Stimulated activated CD4-positive, alpha-beta T cell treated with anti-CD3 and anti-CD28 coated beads, Interleukin-2, amount 100 ng/mL, for 48 hours (primary cell): ENCODE results near the gene GRIA3.
"Not testable (repeated sequence)": the region's sequence is repeated elsewhere in the genome, so short reads cannot be mapped to it uniquely, and the experiment has no call there.

Source experiments
- DNase-seq, 2 donors: peaks; one replicate each; pipeline ENCODE4 v3.0.0-alpha.2; 2020

The GRIA3 gene

DNA sequence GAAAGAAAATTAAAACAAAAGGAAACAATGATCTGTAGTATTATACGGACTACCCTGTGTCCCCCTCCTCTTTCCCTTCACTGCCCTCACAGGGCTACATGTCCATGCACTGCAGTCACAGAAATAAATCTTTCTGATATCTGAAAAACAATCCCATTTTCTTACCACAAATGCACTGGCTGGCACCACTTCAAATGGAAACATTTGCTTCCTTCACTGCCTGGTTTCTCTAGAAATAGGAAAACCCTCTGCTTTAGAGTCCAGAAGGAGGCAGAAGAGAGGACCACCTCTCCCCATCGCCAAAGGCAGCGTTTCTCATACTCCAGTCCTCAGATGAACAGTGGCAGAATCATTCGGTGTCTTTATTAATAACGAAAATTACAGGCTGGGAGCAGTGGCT is 98.2 kb downstream of the GRIA3 start:
- DNase-seq = no peak

DNA sequence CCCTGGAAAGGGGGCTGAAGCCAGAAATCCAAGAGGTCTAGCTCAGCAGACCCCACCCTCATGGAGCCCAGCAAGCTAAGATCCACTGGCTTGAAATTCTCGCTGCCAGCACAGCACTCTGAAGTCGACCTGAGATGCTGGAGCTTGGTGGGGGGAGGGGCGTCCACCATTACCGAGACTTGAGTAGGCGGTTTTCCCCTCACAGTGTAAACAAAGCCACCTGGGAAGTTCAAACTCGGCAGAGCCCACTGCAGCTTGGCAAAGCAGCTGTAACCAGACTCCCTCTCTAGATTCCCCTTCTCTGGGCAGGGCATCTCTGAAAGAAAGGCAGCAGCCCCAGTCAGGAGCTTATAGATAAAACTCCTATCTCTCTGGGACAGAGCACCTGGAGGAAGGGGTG is 99.3 kb downstream of the GRIA3 start:
- DNase-seq = not testable (repeated sequence)

DNA sequence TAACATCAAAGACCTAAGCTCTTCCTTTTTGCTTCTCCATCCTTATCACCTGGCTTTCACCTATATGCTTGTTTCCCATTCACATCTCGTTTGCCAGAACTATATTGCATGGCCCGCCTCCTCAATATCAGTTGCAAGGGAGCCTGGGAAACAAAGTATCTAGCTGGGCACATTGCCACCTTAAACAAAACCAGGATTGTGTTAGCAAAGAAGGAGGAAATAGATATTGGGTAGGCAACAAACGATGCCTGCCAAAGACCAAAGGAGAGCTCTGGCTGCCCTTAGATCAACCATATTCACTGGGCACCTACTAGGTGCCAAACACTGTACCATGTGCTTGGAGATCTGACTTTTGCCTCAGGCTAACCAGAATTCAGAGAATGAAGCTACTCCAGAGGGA is 107.5 kb downstream of the GRIA3 start:
- DNase-seq = no peak

DNA sequence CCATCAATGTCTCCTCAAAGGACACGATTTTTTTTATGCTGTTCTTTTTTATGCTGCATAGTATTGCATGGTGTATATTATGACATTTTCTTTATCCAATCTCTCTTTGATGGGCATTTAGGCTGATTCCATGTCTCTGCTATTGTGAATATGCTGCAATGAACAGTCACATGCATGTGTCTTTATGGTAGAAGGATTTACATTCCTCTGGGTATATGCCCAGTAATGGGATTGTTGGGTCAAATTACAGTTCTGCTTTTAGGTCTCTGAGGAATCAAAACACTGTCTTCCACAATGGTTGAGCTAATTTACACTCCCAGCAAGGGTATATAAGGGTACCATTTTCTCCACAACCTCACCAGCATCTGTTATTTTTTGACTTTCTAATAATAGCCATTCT is 113.9 kb downstream of the GRIA3 start:
- DNase-seq = no peak

DNA sequence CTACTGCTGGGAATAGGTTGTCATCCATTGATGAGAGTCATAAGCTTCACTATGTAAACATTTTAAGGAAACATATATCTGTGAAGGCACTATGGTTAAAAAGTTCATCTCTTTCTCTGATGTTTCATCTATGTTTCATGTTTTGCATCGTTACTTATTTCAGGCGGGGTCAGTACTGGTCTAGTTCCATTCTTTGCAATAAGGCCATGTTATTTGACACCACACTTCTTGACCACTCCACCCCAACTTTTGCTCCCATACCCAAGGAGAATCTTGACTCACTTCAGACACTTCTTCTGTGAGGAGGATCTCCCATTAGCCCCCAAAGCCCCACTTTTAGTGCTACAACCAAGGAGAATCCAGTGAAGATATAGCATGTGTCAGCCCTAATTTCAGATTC is 119.4 kb downstream of the GRIA3 start:
- no peak for DNase-seq

DNA sequence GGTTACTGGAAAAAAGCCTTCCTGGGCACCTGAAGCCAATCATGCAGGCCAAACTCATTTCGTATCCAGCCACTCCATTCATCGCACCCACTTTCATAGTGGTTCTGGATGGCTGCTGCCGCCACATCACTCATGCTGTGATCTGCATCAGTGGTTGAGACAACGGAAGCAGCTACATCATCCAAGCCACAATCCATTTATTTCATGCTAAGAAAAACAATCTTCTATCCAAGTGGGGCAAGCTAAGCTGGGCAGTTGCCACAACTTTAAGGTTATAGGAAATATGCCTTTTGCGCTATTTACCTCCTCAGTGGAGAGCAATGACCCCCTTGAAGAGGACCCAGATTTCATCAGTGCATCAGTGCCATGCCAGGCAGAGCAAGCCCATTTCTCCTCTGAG is 124.6 kb downstream of the GRIA3 start:
- no peak for DNase-seq

DNA sequence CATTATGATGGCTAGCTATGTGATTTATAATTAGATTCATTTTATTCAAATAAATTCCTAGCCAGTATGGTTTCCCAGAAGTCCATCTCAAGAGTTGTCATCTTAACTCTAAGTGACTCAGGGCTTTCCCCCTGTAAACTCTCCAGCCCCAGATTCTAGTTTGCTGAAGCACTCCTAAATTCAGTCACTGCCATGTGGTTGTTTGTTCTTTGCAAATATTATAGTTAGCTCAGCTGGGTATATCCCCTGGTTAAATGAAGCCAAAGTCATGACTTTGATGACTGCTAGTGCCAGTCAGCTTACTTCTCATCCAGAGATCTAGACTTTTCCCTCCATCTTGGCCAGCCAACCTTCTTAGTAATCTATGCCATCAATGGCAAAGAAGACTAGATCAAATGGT is 126.0 kb downstream of the GRIA3 start:
- DNase-seq = no peak

DNA sequence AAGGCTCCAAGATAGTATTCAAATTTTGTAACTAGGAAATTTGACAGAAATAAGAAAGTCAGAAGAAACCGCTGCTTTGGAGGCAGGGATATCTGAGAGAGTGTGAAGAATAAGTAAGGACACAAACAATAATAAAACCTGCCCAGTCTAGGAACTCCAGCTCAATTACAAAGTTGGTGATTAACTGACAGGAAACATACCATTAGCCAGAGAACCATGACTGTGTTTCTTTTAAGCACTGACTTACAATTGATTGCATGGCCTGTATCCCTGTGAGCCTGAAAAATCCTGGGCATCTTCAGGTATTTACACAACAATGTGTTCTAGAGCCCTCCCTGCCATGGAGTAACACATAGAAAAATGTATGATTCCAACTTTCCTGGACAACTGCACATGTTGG is 127.4 kb downstream of the GRIA3 start:
- DNase-seq = no peak

DNA sequence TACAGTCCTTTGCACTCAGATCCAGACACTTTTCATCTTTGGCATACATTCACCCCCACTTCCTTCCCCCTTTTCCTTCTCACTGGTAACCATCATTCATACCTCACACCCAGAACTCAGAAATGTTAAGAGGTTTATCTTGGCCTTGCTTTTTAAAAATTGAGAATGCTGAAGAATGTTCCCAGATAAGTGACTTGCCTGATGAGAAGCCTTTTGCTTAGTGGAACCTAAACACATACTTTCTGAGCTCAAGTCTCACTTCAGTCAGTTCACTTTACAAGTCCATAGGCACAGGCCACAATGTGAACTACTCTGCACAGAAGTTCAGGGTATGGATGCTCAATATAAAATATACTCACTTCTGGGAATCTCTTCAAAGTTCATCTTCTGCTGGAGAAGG is 129.4 kb downstream of the GRIA3 start:
- DNase-seq = no peak

DNA sequence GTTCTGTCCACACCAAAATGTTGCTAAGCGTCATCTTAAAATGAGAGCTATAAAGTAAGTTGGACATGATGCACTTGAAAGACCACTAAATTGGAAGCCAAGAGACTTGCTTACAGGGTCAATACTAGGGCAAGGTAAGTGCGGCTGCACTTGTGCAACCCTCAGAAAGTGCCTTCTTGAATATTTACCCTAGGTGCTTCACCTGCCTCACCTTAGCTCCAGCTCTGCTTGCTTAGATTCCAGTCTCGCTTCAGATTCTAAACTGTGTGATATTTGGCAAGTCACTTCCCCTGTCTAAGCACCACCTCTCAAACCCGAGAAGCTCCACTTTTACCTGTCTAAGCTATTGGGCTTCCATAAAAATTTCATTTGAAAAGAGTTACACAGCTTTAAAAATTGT is 136.5 kb downstream of the GRIA3 start:
- DNase-seq = no peak

DNA sequence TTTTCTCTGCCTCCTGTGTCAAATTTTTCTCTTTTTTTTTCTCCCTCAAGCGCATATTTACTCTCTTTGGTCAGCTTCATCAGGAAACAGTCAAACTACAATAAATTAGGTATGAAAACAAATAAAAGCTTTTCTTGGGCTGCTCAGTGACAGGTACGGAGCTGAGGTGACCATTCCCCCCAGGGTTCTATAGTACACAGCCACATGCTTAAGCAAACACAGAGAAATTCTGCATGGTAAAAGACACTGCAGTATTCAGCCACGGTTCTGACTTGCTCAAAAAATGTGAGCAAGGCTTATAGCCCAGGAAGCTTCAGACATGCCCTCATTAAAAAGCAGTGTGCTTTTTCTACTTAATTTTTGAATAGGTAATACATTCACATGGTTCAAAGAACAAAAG is 138.5 kb downstream of the GRIA3 start:
- DNase-seq = no peak

DNA sequence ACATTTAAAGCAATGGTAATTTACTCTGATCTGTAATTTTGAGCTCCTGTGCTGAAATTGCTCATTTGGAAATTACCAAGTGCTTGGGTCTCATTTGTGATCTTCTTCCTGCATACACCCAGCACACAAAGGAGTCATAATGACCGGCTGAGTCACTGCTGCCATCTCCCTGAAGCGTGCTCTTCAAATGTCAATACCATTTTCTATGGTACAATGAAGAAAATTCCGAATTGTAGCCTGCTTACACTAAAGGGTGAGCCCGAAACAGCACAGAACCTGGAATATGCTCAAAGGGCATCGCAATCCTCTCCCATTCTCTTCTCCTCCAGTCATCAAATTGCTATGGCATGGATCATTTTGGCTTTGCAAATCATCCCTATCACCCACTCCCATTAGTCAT is 140.5 kb downstream of the GRIA3 start:
- no peak for DNase-seq

DNA sequence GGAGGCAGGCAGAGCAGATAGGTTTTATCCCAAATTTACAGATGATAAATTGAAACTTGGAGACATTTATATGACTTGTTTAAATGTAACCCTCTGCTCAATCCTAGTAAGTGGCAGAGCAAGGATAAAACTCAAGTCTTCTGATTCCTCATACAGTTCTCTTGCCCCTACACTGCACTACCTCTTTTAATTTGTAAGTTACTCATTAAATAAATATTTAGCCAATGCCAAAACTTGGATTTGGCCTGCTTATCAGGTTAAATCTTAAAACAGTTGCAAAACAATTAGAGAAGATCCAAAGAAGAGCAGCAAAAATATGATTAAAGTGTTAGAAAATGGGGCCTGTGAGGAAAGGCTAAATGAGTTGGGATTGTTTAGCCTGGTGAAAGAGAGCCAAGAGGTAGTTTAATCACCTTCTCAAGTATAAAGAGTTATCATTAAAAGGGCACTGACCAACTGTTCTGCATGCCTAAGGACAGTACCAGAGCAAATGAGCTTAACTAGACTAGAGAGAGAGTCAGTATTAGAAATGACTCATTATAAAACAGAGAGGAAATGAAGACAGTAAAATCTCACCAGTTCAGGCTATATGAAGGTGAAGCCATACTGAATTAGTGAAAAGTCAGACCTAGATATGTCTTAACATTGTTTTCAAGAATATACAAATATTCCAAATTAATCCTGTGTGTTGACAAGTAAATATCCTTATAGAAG is 146.3 kb downstream of the GRIA3 start:
- no peak for DNase-seq

DNA sequence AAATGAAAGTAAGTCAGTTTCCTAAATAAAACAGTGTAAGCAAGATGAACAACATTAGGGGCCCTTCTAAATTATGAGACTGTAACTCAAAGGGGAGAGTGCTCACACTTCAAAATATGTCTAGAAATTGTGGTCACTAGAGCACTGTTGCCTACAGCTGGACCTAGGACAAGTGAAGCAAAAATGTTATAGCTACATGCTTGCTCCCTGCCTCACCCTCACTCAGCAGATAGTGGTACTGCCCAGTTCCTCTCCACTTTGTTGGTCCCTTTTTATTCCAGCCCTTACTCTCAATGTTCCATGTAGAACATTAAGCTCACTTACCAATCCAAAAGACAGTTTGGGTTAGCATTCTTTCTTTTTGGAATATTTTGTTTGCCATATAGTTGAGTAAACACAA is 147.3 kb downstream of the GRIA3 start:
- no peak for DNase-seq

DNA sequence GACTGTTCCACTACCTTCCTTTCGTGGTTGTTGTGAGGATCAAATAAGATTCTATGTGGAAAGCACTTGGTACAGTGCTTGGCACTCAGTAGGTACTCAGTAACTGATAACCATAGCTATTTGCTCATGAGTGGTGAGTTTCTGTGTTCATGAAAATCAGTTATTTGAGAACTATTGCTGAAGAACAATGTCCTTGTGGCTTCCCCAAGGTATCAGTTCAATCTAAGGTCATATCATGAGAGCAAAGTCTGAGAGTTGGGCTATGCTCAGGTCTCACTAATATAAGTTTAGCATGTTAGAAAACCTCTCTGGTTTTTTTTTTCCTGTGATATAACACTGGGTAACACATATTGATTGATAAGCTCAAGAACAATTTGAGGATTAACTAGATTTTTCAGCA is 147.8 kb downstream of the GRIA3 start:
- DNase-seq = no peak

DNA sequence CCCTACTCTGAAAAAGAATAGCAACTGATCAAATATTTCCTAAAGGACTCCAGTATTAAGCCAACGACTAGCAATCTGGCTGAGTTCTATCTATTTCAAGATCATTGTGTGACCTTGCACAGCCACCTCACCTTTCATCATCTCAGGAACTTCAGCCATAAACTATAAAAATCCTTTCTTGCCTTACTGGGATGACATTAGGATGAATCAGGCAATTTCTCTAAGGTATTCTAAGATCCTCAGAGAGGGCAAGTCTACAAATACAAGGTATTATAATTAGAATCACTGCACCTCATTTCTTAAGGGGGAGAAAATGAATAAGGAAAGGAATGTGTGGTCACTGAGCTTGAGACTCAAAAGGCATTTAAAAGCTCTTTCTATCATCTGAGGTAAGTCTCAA is 152.6 kb downstream of the GRIA3 start:
- no peak for DNase-seq

DNA sequence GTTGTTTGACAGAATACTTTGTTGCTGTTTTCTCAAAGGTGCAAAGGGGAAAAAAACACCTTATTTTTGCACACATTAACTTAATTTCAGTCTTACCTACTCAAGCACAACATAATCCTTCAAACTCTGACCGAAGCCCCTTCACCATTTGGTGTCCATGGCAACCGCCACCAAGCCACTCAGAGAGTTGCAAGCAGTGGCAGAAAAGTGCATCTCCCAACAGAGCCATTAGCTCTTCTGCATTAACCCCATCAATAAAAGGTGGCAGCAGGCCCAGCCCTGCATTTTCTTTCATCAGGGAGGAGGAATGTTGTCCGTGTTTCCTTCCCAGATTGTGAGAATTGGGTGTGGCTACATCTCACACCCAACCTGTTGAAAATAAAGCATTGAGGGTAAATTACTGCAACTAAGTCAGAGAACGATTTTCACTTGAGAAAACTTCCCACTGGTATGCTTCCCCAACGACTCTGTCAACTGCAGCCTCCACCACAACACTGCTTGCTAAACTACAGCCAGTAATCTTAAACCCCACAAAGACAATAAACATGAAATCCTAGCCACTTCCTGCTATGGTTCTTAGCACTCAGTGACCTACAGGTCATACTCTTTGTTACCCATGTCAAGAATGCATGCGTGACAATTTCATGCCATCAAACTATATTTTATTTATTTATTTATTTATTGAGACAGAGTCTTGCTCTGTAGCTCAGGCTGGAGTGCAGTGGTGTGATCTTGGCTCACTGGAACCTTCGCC is 154.0 kb downstream of the GRIA3 start:
- DNase-seq = no peak

DNA sequence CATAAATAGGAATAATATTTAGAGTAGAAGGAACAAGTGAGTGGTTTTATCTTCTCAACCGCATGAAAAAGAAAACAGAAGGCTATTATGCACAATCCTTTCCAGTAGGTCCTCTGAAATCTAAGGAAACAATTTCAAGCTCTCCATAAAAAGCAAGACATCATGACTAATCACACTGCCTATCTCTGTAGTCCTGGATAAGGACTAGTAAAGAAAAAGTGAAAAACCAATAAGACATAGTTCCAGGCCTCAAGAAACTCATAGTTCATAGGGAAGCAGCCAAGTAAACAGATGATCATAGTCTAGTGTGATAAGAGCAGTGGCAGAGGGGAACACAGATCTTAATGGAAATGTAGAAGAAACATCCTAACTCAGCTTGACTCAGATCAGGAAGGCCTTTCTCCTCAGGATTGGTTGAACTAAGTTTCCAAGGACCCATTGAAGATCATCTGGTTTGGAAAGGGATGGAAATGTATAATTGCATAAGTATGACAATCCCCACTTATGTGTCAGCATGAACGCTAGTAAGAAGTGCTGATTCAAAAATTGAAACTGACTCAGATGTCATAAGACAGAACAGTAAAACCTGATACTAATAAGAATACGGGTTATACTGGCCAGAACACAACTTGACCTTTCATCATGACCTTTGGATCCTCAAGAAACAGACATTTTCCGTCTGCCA is 155.3 kb downstream of the GRIA3 start:
- DNase-seq = no peak

DNA sequence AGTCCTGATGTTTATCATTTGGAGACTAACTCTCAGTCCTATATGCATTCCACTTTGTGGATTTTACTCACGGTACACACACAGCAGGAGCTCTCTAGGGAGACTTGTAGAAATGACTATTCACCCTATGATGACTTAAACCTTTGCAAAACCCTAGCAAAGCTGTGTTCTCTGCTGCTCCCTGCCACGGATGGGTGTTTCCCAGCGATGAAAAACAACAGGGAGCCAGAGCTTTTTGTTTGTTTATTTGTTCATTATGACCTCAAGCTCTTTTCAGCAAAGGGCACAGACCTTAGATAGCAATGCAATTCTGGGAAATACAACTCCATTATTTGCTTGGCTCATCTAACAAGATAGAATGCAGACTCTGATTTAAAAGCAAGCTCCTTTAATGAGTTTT is 156.6 kb downstream of the GRIA3 start:
- no peak for DNase-seq

DNA sequence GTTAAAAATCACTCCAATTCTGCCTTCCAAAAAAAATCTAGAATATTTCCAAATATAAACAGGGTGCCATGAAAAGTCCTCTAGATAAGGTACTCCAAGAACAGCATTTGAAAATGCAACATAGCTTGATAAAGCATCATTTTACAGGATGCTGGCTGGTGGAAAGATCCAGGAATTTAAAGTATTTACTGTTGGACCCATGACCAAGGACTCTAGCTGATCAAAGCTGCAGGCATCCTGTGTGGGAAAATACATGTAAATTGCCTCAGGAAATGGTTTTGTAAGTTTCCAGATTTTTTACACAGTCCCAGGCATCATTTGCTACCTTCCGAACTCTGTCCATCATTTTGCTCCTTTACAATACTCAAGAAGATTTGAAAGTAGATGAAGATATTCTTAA is 164.4 kb downstream of the GRIA3 start:
- no peak for DNase-seq

DNA sequence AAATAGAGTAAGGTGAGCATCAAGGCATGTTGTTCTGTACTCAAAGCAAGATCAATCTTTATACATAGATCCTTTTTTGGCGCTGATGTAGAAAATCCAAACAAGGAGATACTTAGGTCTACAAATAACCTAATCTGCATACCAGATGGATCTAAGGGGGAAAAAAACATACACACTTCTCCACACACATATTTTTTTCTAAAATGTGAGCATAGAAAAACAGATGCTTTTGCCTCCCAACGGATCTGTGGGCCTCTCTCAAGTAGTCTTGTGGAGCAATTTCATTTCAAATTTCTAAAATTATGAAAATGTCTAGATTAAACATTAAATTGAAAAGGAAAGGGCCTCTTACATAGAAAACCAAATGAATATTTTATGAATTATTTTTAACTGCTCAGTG is 166.1 kb downstream of the GRIA3 start:
- DNase-seq = no peak

DNA sequence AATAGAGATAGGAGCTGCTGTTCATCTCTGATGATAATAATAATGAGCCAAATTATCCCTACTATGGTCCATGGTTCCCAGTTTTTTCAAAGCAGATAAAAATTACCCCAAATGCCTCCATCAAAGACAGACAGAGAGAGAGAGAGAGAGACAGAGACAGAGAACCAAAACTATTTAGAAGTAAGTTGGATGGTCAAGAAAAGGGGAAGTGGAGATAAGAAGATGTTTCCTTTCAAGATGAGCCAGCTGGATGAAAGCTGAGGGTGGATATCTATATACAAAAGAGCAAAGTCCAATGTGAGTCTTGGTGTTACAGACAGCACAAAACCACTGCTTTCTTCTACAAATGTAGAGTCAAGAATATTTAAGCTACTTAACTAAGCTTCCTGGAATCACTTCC is 173.9 kb downstream of the GRIA3 start:
- DNase-seq = no peak

DNA sequence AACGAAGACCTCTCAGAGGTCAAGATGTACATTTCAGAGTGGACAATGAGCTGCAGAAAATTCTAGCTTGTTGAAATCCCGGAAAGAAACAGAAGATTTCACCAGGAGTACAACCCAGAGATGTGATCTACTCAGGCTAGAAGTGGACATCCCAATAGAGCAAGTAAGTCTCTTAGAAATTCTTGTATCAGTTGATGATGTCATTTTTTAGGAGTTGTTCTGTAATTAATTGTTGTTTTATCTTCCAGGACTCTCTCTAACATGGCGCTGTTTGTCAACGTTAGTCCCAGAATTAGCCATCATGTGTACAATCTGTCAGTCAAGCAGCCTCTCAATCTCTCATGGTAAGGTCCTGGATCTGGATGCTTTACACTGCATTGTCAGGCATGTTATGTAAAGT is 174.4 kb downstream of the GRIA3 start:
- no peak for DNase-seq

DNA sequence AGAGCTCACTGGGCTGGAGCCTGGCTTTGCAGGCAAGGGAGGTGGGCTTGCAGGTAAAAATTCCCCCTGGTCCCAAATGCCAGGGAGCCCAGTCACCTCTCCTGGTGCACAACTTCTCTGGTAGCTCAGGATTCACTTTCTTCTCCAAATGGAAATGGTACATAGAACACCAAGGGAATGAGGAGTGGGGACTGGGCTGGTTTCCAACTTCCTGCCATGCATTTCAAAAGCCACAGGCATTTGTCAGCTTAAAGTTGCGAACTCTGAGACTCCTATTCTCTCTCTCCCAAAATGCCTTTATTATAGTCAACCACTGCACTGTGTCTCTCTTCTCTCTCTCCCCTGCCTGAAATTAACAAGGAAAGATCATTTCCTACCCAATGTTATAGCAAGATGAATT is 177.3 kb downstream of the GRIA3 start:
- DNase-seq = no peak
